Osteoblast (primary cell): Measurements from ENCODE around the gene SOX8. TPM values are rescaled to one million over a fixed set of nuclear protein-coding genes. Genes with fewer than 3 reads are reported as not detected.
A peak's percentile ranks its signal among the peaks of the same experiment; 100 is the strongest.

Experiments
- DNase-seq: peaks from one replicate; pipeline ENCODE4 v3.0.0; 2011; ENCODE audit warnings: low spot score, mixed read lengths; ENCODE audit not compliant: insufficient read length; ENCODE audit errors: missing footprints
- H2AFZ ChIP-seq: 2 replicates; pipeline ENCODE4 v1.6.0; 2011; ENCODE audit warnings: mild to moderate bottlenecking, low read length
- H3K27ac ChIP-seq: 2 replicates; pipeline ENCODE4 v1.5.1; 2011; ENCODE audit warnings: mild to moderate bottlenecking, low read depth, low read length, moderate library complexity
- H3K27me3 ChIP-seq: 2 replicates; pipeline ENCODE4 v1.6.0; 2012; ENCODE audit warnings: mild to moderate bottlenecking, control low read depth, inconsistent platforms, low read length, moderate library complexity; ENCODE audit not compliant: insufficient read depth
- H3K36me3 ChIP-seq: 2 replicates; pipeline ENCODE4 v1.5.1; 2011; ENCODE audit warnings: mild to moderate bottlenecking, low read length, control low read depth, moderate library complexity; ENCODE audit not compliant: insufficient read depth
- H3K4me1 ChIP-seq: 2 replicates; pipeline ENCODE4 v1.5.1; 2011; ENCODE audit warnings: mild to moderate bottlenecking, low read length, control low read depth, moderate library complexity; ENCODE audit not compliant: insufficient read depth
- H3K4me2 ChIP-seq: 2 replicates; pipeline ENCODE4 v1.6.0; 2011; ENCODE audit warnings: mild to moderate bottlenecking, low read length; ENCODE audit not compliant: insufficient read depth
- H3K4me3 ChIP-seq: fragments of 200-600 bp; sonication (generic); 3 replicates; pipeline ENCODE4 v1.5.1; 2012; ENCODE audit warnings: mild to moderate bottlenecking, low read length, inconsistent platforms; ENCODE audit not compliant: insufficient read depth
- H3K79me2 ChIP-seq: 2 replicates; pipeline ENCODE4 v1.6.0; 2012; ENCODE audit warnings: mild to moderate bottlenecking, low read length, control low read depth, inconsistent platforms; ENCODE audit not compliant: insufficient read depth
- H3K9me3 ChIP-seq: 2 replicates; pipeline ENCODE4 v1.5.1; 2011; ENCODE audit warnings: low read depth, low read length, control low read depth
- H4K20me1 ChIP-seq: 2 replicates; pipeline ENCODE4 v1.6.0; 2012; ENCODE audit warnings: mild to moderate bottlenecking, low read length, control low read depth; ENCODE audit not compliant: insufficient read depth
- total RNA-seq: library from RNA; depleted of rRNA; stranded (reverse); fragments of >200 nt; gene quantifications from 2 replicates; pipeline ENCODE4 v1.2.3, GENCODE V29; 2012
- TF ChIP-seq, protein P1 (sequence below): IDR thresholded peaks from 2 replicates; pipeline ENCODE4 v1.5.1; 2011; ENCODE audit warnings: mild to moderate bottlenecking, low read depth, low read length, moderate library complexity; ENCODE audit errors: extremely low read depth

Gene SOX8
- under 0.01 TPM in 1 of 2 replicates, not detected in the other for total RNA-seq

- Histone ChIP-seq H3K36me3 (no peaks in the 10 kb centered on the region), H3K9me3 (no peaks in the 10 kb centered on the region), H3K4me1 (no peaks in the 10 kb centered on the region), H3K27me3 (peaks cover 62% of the 10 kb centered on the region), H3K79me2 (no peaks in the 10 kb centered on the region), H4K20me1 (no peaks in the 10 kb centered on the region), H3K4me2 (peak within 1 kb of the TSS; percentile 9), H2AFZ (no peak within 1 kb of the TSS), H3K4me3 (peak within 1 kb of the TSS; percentile 40), H3K27ac (no peak within 1 kb of the TSS)
- peak; percentile 93 for DNase-seq
- TF ChIP-seq, protein P1, sequence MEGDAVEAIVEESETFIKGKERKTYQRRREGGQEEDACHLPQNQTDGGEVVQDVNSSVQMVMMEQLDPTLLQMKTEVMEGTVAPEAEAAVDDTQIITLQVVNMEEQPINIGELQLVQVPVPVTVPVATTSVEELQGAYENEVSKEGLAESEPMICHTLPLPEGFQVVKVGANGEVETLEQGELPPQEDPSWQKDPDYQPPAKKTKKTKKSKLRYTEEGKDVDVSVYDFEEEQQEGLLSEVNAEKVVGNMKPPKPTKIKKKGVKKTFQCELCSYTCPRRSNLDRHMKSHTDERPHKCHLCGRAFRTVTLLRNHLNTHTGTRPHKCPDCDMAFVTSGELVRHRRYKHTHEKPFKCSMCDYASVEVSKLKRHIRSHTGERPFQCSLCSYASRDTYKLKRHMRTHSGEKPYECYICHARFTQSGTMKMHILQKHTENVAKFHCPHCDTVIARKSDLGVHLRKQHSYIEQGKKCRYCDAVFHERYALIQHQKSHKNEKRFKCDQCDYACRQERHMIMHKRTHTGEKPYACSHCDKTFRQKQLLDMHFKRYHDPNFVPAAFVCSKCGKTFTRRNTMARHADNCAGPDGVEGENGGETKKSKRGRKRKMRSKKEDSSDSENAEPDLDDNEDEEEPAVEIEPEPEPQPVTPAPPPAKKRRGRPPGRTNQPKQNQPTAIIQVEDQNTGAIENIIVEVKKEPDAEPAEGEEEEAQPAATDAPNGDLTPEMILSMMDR, result no peak
Measured at GRCh38 chr16:981695-982144, at the start of gene SOX8. Gene SOX8 (plus strand): TSS chr16:981770. CDS start chr16:981923, 153 bp downstream.

DNA sequence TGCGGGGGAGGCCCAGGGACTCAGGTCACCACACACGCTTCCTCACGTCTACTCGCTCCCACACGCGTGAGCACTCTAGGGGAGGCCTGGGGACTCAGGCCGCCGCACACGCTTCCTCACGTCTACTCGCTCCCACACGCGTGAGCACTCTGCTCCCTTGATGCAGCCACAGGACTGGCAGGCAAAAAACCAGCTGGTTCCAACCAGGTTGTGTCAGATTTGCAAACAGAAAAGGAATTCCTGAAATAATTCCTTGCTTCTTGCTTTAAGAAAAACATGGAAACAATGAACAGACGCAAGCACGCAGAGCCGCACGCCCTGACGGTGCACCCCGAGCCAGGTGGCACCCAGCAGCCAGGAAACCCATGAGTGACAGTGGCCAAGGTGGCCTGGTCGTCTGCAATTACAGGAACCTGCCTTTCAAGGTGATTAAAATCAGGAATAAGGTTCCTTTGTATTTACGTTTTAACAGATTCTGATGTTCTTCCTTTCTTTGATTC, 48.7 kb upstream of the SOX8 start:
- Histone ChIP-seq H3K9me3 (no peaks in the 10 kb centered on the region), H4K20me1 (no peaks in the 10 kb centered on the region), H3K36me3 (no peaks in the 10 kb centered on the region), H3K4me1 (no peaks in the 10 kb centered on the region), H3K27me3 (no peaks in the 10 kb centered on the region), H3K27ac (no peak overlapping the region), H2AFZ (no peak overlapping the region), H3K4me2 (no peak overlapping the region), H3K79me2 (no peaks in the 10 kb centered on the region), H3K4me3 (no peak overlapping the region)
- no peak for DNase-seq
- TF ChIP-seq, protein P1, result no peak

GRCh38 chr16:933581-933980, 48.0 kb upstream of the SOX8 start:
- Histone ChIP-seq H3K79me2 (no peaks in the 10 kb centered on the region), H3K27ac (no peak overlapping the region), H2AFZ (no peak overlapping the region), H3K9me3 (no peaks in the 10 kb centered on the region), H3K36me3 (no peaks in the 10 kb centered on the region), H3K4me2 (no peak overlapping the region), H4K20me1 (no peaks in the 10 kb centered on the region), H3K27me3 (no peaks in the 10 kb centered on the region), H3K4me1 (no peaks in the 10 kb centered on the region), H3K4me3 (no peak overlapping the region)
- TF ChIP-seq, protein P1, result no peak
- DNase-seq, result peak; percentile 80

DNA sequence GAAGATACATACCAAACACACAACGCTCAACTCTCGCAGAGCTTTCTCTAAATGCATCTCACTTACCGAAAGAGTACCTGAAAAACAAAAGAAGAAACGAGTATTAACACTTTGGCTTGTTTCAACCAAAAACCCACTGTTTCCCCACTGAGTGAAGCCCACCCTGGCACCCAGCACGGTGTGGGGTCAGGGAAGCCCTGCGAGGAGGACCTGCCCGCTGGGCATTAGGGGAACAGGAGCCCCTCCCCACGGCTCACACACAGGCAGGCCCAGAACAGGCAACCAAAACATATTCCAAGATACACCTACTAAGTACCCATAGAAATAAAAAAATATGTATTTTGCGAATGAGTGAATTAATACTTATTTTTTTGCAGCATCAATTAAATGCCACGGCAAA, 47.4 kb upstream of the SOX8 start:
- Histone ChIP-seq H3K79me2 (no peaks in the 10 kb centered on the region), H3K9me3 (no peaks in the 10 kb centered on the region), H4K20me1 (no peaks in the 10 kb centered on the region), H3K4me2 (no peak overlapping the region), H3K27ac (no peak overlapping the region), H3K36me3 (no peaks in the 10 kb centered on the region), H3K4me1 (no peaks in the 10 kb centered on the region), H3K4me3 (no peak overlapping the region), H3K27me3 (no peaks in the 10 kb centered on the region), H2AFZ (no peak overlapping the region)
- TF ChIP-seq, protein P1, result no peak
- peak; percentile 57 for DNase-seq
